Endothelial cell of hepatic sinusoid (primary cell): ENCODE measurements around the gene AGPAT1.
"Not testable (repeated sequence)": the region's sequence is repeated elsewhere in the genome, so short reads cannot be mapped to it uniquely, and the experiment has no call there.

Experiments
- in situ Hi-C: cut with HindIII; loops from 2 replicates; pipeline ENCODE4 v1.10.0; 2017; ENCODE audit warnings: low sequenced_read_pairs

Gene AGPAT1

GRCh38 chr6:32175711-32176475, at the start of gene AGPAT1:
Gene AGPAT1 (minus strand): TSS chr6:32176084. CDS start chr6:32171496, 4,588 bp downstream.
- in situ Hi-C loops, result no loop called here

- in situ Hi-C loops, result no loop called here
Observed at GRCh38 chr6:32224696-32225095, 48.8 kb upstream of the AGPAT1 start.

- in situ Hi-C loops, result no loop called here
Observed at GRCh38 chr6:32223258-32224235, 47.7 kb upstream of the AGPAT1 start, which contains the start of gene NOTCH4. Gene NOTCH4 (minus strand): TSS chr6:32224067. CDS start chr6:32223928, 139 bp downstream.

GRCh38 chr6:32222333-32223230, 46.7 kb upstream of the AGPAT1 start:
- in situ Hi-C loops, result no loop called here

GRCh38 chr6:32220021-32220420, 44.1 kb upstream of the AGPAT1 start:
- in situ Hi-C loops, result no loop called here

- in situ Hi-C loops, result no loop called here
Observed at GRCh38 chr6:32218167-32218566, 42.3 kb upstream of the AGPAT1 start.

- in situ Hi-C loops, result no loop called here
Observed at GRCh38 chr6:32216998-32217397, 41.1 kb upstream of the AGPAT1 start.

- in situ Hi-C loops, result no loop called here
Observed at GRCh38 chr6:32216285-32216684, 40.4 kb upstream of the AGPAT1 start.

- in situ Hi-C loops, result no loop called here
Observed at GRCh38 chr6:32215617-32216016, 39.7 kb upstream of the AGPAT1 start.

- in situ Hi-C loops, result no loop called here
Observed at GRCh38 chr6:32214126-32214525, 38.2 kb upstream of the AGPAT1 start.

GRCh38 chr6:32213649-32214048, 37.8 kb upstream of the AGPAT1 start:
- in situ Hi-C loops, result no loop called here

- in situ Hi-C loops, result no loop called here
Observed at GRCh38 chr6:32212076-32212760, 36.3 kb upstream of the AGPAT1 start.

- in situ Hi-C loops, result not testable (repeated sequence)
Observed at GRCh38 chr6:32211432-32211831, 35.5 kb upstream of the AGPAT1 start.

- in situ Hi-C loops, result no loop called here
Observed at GRCh38 chr6:32210191-32210601, 34.3 kb upstream of the AGPAT1 start.

GRCh38 chr6:32208996-32209395, 33.1 kb upstream of the AGPAT1 start:
- in situ Hi-C loops, result no loop called here

- in situ Hi-C loops, result no loop called here
Observed at GRCh38 chr6:32204268-32204715, 28.4 kb upstream of the AGPAT1 start.

GRCh38 chr6:32203426-32204267, 27.8 kb upstream of the AGPAT1 start:
- in situ Hi-C loops, result no loop called here

- in situ Hi-C loops, result no loop called here
Observed at GRCh38 chr6:32202186-32202585, 26.3 kb upstream of the AGPAT1 start.
